GM23338 (cell line): Measurements from ENCODE around the gene SEZ6. TPM values are rescaled to one million over a fixed set of nuclear protein-coding genes. Genes with fewer than 3 reads are reported as not detected.

Source experiments
- ATAC-seq: fragments of 200-7000 bp; cut with Tn5 transposase; 3 replicates; pipeline ENCODE4 v1.9.1; 2020
- DNase-seq: peaks from one replicate; pipeline ENCODE4 v3.0.0-alpha.2; 2015; ENCODE audit warnings: low spot score
- H2AFZ ChIP-seq: fragments of 200-600 bp; sonication (generic); 2 replicates; pipeline ENCODE4 v1.8.0; 2016; ENCODE audit warnings: antibody characterized with exemption, mild to moderate bottlenecking, moderate library complexity
- H3F3A ChIP-seq: fragments of 200-600 bp; sonication (generic); replicated peaks from 2 replicates; pipeline ENCODE4 v1.8.0; 2017; ENCODE audit warnings: antibody characterized with exemption, mixed run types, low read depth
- H3K27ac ChIP-seq: fragments of 200-600 bp; sonication (generic); 2 replicates; pipeline ENCODE4 v1.6.1; 2016; ENCODE audit warnings: low read depth
- H3K27me3 ChIP-seq: fragments of 200-600 bp; sonication (generic); 2 replicates; pipeline ENCODE4 v1.8.0; 2016; ENCODE audit warnings: mild to moderate bottlenecking, mixed run types, moderate library complexity; ENCODE audit not compliant: insufficient read depth
- H3K36me3 ChIP-seq: fragments of 200-600 bp; sonication (generic); 2 replicates; pipeline ENCODE4 v1.8.0; 2016; ENCODE audit warnings: mild to moderate bottlenecking; ENCODE audit not compliant: insufficient read depth
- H3K4me1 ChIP-seq: fragments of 200-600 bp; sonication (generic); 2 replicates; pipeline ENCODE4 v1.8.0; 2016; ENCODE audit warnings: mild to moderate bottlenecking, moderate library complexity; ENCODE audit not compliant: insufficient read depth
- H3K4me2 ChIP-seq: fragments of 200-600 bp; sonication (generic); 2 replicates; pipeline ENCODE4 v1.7.1; 2017; ENCODE audit warnings: mixed run types
- H3K4me3 ChIP-seq: fragments of 200-600 bp; sonication (generic); 2 replicates; pipeline ENCODE4 v1.6.1; 2016; ENCODE audit warnings: mixed run types
- H3K79me2 ChIP-seq: fragments of 200-600 bp; sonication (generic); replicated peaks from 2 replicates; pipeline ENCODE4 v1.8.0; 2017; ENCODE audit warnings: mild to moderate bottlenecking; ENCODE audit not compliant: insufficient read depth
- H3K9me2 ChIP-seq: fragments of 200-600 bp; sonication (generic); 2 replicates; pipeline ENCODE4 v1.8.0; 2017; ENCODE audit not compliant: insufficient read depth
- H4K20me1 ChIP-seq: fragments of 200-600 bp; sonication (generic); replicated peaks from 2 replicates; pipeline ENCODE4 v1.8.0; 2017; ENCODE audit warnings: mild to moderate bottlenecking; ENCODE audit not compliant: insufficient read depth
- H3K27ac Mint-ChIP-seq: 2 replicates; pipeline ENCODE4 v1.8.0; 2020; ENCODE audit warnings: inconsistent platforms, mild to moderate bottlenecking, moderate library complexity, mixed read lengths
- H3K27me3 Mint-ChIP-seq: 3 replicates; pipeline ENCODE4 v1.8.0; 2022; ENCODE audit warnings: low read depth, mild to moderate bottlenecking, moderate library complexity, mixed read lengths, inconsistent platforms; ENCODE audit not compliant: insufficient read depth, poor library complexity
- H3K36me3 Mint-ChIP-seq: 3 replicates; pipeline ENCODE4 v1.8.0; 2021; ENCODE audit warnings: low read depth, mild to moderate bottlenecking, inconsistent platforms, moderate library complexity, mixed read lengths
- H3K4me1 Mint-ChIP-seq: 3 replicates; pipeline ENCODE4 v1.8.0; 2020; ENCODE audit warnings: mild to moderate bottlenecking, inconsistent platforms, mixed read lengths
- H3K4me3 Mint-ChIP-seq: 3 replicates; pipeline ENCODE4 v1.8.0; 2021; ENCODE audit warnings: moderate library complexity, mild to moderate bottlenecking, inconsistent platforms, mixed read lengths
- H3K9me3 Mint-ChIP-seq: 3 replicates; pipeline ENCODE4 v1.8.0; 2020; ENCODE audit warnings: moderate library complexity, mild to moderate bottlenecking, inconsistent platforms, mixed read lengths
- CREB1 ChIP-seq: fragments of 250-450 bp; sonication (Bioruptor Pico); IDR thresholded peaks from 2 replicates; pipeline ENCODE4 v1.5.0; 2020; ENCODE audit warnings: low read depth, mild to moderate bottlenecking, moderate library complexity
- CTCF ChIP-seq, 2 experiments: fragments of 200-600 bp in 1 of 2; sonication (generic) in 1 of 2; conservative IDR thresholded peaks; 2 replicates each; pipeline versions ENCODE4 v1.5.1 to v1.6.1; 2016 to 2017; ENCODE audit warnings: antibody characterized with exemption in 2 of 2, low read depth in 2 of 2, mild to moderate bottlenecking in 2 of 2, moderate library complexity in 1 of 2
- ETS1 ChIP-seq: IDR thresholded peaks from 2 replicates; pipeline ENCODE4 v1.6.1; 2016; ENCODE audit warnings: antibody characterized with exemption
- EZH2 ChIP-seq: fragments of 200-600 bp; sonication (generic); IDR thresholded peaks from one replicate; pipeline ENCODE4 v1.8.0; 2017; ENCODE audit warnings: antibody characterized with exemption, mild to moderate bottlenecking, low read depth; ENCODE audit not compliant: unreplicated experiment
- EZH2phosphoT487 ChIP-seq: fragments of 200-600 bp; sonication (generic); IDR thresholded peaks from one replicate; pipeline ENCODE4 v1.8.1; 2018; ENCODE audit warnings: antibody characterized with exemption; ENCODE audit not compliant: unreplicated experiment
- JUNB ChIP-seq: IDR thresholded peaks from one replicate; pipeline ENCODE4 v1.6.1; 2016; ENCODE audit warnings: antibody characterized with exemption; ENCODE audit not compliant: unreplicated experiment
- NANOG ChIP-seq: IDR thresholded peaks from 2 replicates; pipeline ENCODE4 v1.6.1; 2016; ENCODE audit warnings: antibody characterized with exemption, borderline replicate concordance
- POLR2AphosphoS5 ChIP-seq: IDR thresholded peaks from 2 replicates; pipeline ENCODE4 v1.6.1; 2016; ENCODE audit warnings: antibody characterized with exemption, low read depth
- STAT1 ChIP-seq: IDR thresholded peaks from one replicate; pipeline ENCODE4 v1.6.1; 2016; ENCODE audit warnings: antibody characterized with exemption; ENCODE audit not compliant: unreplicated experiment
- ZNF114 ChIP-seq: fragments of 250-450 bp; sonication (Bioruptor Pico); IDR thresholded peaks from 2 replicates; pipeline ENCODE4 v1.5.0; 2020; ENCODE audit warnings: mild to moderate bottlenecking, moderate library complexity
- ZNF331 ChIP-seq: fragments of 250-450 bp; sonication (Bioruptor Pico); IDR thresholded peaks from 2 replicates; pipeline ENCODE4 v1.5.0; 2020; ENCODE audit warnings: low read depth, mild to moderate bottlenecking, moderate library complexity
- ZNF462 ChIP-seq: fragments of 250-450 bp; sonication (Bioruptor Pico); IDR thresholded peaks from 2 replicates; pipeline ENCODE4 v1.5.0; 2020; ENCODE audit warnings: mild to moderate bottlenecking, moderate library complexity
- polyA plus RNA-seq: library from polyadenylated mRNA; unstranded; fragments of >200 nt; fragmentation: Nextera tagmentation; extraction: Ambion mirVana; gene quantifications from 2 replicates; pipeline ENCODE4 v1.2.1, GENCODE V29; 2016
- total RNA-seq: library from RNA; depleted of rRNA; stranded (reverse); fragments of >200 nt; shearing (Covaris generic); gene quantifications from 2 replicates; pipeline ENCODE4 v1.2.3, GENCODE V29; 2014

SEZ6 gene
- total and polyA plus RNA-seq, 2 experiments from 2014 or later = 1.0 to 6.5 TPM

GRCh38 chr17:28917465-28917864 lies 88.4 kb downstream of the SEZ6 start:
- Mint-ChIP-seq H3K4me3 (no peak overlapping the region), H3K36me3 (peaks cover 95% of the 10 kb centered on the region), H3K9me3 (no peaks in the 10 kb centered on the region; the same call in 2 of the 3 replicates), H3K4me1 (no peaks in the 10 kb centered on the region), H3K27me3 (peaks cover 5% of the 10 kb centered on the region), H3K27ac (no peak overlapping the region)
- peaks cover 16% of the 10 kb centered on the region for H4K20me1 ChIP-seq
- H3K9me2 ChIP-seq = no peaks in the 10 kb centered on the region
- H3F3A ChIP-seq = peaks cover 72% of the 10 kb centered on the region
- no peak for ATAC-seq
- H3K4me2 ChIP-seq = no peak overlapping the region
- TF ChIP-seq ETS1 = no peak
- TF ChIP-seq CREB1 (CRISPR knock-in tag) = no peak
- peaks cover 79% of the 10 kb centered on the region for H3K36me3 ChIP-seq
- peaks cover 19% of the 10 kb centered on the region for H3K79me2 ChIP-seq
- H3K27me3 ChIP-seq = no peaks in the 10 kb centered on the region
- no peak overlapping the region for H2AFZ ChIP-seq
- peak overlapping the region; percentile 55; the same call in 1 of the 2 replicates for H3K27ac ChIP-seq
- no peak overlapping the region for H3K4me3 ChIP-seq
- H3K4me1 ChIP-seq = no peaks in the 10 kb centered on the region
- no peak for DNase-seq

- no peak for DNase-seq
- H3K27me3 ChIP-seq = no peaks in the 10 kb centered on the region
- no peak for ATAC-seq
- no peak overlapping the region for H3K27ac ChIP-seq
- H3K27me3 Mint-ChIP-seq = peaks cover 9% of the 10 kb centered on the region
- no peak overlapping the region for H3K4me2 ChIP-seq
- no peaks in the 10 kb centered on the region for H3K4me1 ChIP-seq
- no peaks in the 10 kb centered on the region; the same call in 2 of the 3 replicates for H3K9me3 Mint-ChIP-seq
- H3K4me3 ChIP-seq = no peak overlapping the region
- H3K4me1 Mint-ChIP-seq = no peaks in the 10 kb centered on the region
- H3K4me3 Mint-ChIP-seq = no peak overlapping the region
- H4K20me1 ChIP-seq = peaks cover 13% of the 10 kb centered on the region
- H3K9me2 ChIP-seq = no peaks in the 10 kb centered on the region
- peaks cover 71% of the 10 kb centered on the region for H3F3A ChIP-seq
- H3K79me2 ChIP-seq = peaks cover 17% of the 10 kb centered on the region
- H2AFZ ChIP-seq = no peak overlapping the region
- peaks cover 79% of the 10 kb centered on the region for H3K36me3 ChIP-seq
- peaks cover 96% of the 10 kb centered on the region for H3K36me3 Mint-ChIP-seq
- TF ChIP-seq ZNF114 (CRISPR knock-in tag) (no peak), CREB1 (CRISPR knock-in tag) (no peak), ETS1 (no peak), POLR2AphosphoS5 (no peak), EZH2 (no peak), ZNF331 (no peak), CTCF (conservative IDR thresholded peaks at IDR 0.05; ENCODE audit: low read depth in 2 of 2) (no peak), ZNF462 (CRISPR knock-in tag) (no peak), EZH2phosphoT487 (no peak), JUNB (no peak), NANOG (no peak), STAT1 (no peak)
- no peak overlapping the region for H3K27ac Mint-ChIP-seq
These were observed 88.8 kb downstream of the SEZ6 start for GRCh38 chr17:28917029-28917428.
